AG10803 (cell line): ENCODE results near the gene TMED9.

Source experiments
- DNase-seq: peaks from one replicate; pipeline ENCODE4 v3.0.0; 2010; ENCODE audit warnings: low read depth
- H3K4me3 ChIP-seq: 2 replicates; pipeline ENCODE4 v1.5.1; 2011; ENCODE audit warnings: mild to moderate bottlenecking, low read length, control low read depth
- TF ChIP-seq, protein P1 (sequence below): conservative IDR thresholded peaks from 2 replicates; pipeline ENCODE4 v1.5.1; 2011; ENCODE audit warnings: mild to moderate bottlenecking, low read length, control low read depth, inconsistent platforms

Gene TMED9

DNA sequence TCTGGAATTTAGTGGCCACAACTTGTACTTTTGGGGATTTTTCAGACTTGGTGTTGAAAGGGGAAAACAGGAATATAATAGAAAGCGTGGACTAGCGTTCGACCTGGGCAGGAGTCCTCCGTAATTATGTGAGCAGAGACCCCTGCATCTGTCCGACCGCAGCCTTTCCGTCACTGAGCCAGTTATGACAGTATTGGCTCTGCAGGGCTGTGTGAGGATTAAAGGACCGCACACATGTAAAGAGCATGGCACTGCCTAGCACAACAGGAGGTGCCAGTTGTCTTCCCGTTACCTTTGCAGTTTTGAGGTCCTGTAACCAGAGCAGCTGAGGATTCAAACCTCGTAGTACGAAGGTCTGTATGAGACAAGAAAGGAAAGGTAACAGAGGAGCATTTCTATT lies 9.1 kb downstream of the TMED9 start:
- no peak for DNase-seq
- TF ChIP-seq, protein P1, sequence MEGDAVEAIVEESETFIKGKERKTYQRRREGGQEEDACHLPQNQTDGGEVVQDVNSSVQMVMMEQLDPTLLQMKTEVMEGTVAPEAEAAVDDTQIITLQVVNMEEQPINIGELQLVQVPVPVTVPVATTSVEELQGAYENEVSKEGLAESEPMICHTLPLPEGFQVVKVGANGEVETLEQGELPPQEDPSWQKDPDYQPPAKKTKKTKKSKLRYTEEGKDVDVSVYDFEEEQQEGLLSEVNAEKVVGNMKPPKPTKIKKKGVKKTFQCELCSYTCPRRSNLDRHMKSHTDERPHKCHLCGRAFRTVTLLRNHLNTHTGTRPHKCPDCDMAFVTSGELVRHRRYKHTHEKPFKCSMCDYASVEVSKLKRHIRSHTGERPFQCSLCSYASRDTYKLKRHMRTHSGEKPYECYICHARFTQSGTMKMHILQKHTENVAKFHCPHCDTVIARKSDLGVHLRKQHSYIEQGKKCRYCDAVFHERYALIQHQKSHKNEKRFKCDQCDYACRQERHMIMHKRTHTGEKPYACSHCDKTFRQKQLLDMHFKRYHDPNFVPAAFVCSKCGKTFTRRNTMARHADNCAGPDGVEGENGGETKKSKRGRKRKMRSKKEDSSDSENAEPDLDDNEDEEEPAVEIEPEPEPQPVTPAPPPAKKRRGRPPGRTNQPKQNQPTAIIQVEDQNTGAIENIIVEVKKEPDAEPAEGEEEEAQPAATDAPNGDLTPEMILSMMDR = no peak
- peak overlapping the region; percentile 83 for H3K4me3 ChIP-seq

GRCh38 chr5:177601577-177602457 lies 9.8 kb downstream of the TMED9 start:
- no peak overlapping the region; the same call in 1 of the 2 replicates for H3K4me3 ChIP-seq
- DNase-seq = no peak
- TF ChIP-seq, protein P1 = no peak

GRCh38 chr5:177602458-177602830 lies 10.4 kb downstream of the TMED9 start:
- DNase-seq = no peak
- H3K4me3 ChIP-seq = no peak overlapping the region
- TF ChIP-seq, protein P1 = no peak

DNA sequence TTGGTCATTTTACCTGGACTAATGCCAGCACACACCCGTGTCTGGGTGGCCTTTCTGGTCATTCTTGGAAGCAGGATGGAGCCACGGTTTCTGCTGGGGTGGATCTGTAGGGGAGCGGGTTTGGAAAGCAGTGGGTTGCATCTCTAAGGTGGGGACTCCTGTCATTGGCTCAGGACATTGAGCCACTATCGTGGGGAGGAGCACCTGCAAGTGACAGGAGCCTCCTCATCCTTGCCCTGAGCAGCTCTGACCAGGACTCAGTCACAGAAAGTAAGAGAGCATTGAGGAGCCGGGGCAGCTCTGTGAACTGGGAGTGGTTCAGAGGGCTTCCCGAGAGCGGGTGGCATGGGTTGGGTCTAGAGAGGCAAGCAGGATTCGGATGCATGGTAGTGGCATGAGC lies 11.6 kb downstream of the TMED9 start:
- DNase-seq = no peak
- no peak overlapping the region for H3K4me3 ChIP-seq
- TF ChIP-seq, protein P1 = no peak

- TF ChIP-seq, protein P1 = no peak
- no peak overlapping the region for H3K4me3 ChIP-seq
- no peak for DNase-seq
Observed at GRCh38 chr5:177604116-177604521, 12.1 kb downstream of the TMED9 start.

DNA sequence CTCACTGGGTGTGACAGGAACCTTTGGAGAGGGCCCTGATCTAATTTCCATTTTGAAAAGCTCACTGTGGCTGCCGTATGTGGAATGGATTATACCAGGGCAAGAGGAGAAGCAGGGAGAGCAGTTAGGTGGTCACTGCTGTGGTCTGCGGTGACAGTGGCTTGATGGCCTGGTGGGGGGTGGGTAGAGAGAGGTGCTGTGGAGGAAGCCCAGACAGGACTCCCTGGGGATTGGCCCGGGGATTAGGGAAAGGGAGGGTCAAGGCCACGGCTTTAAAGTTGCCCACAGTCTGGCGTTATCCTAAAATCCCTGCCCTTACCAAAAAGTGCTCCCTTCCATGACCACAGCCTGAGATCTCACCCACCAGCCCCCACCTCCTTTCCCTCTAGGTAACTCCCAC lies 12.7 kb downstream of the TMED9 start:
- TF ChIP-seq, protein P1 = no peak
- no peak for DNase-seq
- H3K4me3 ChIP-seq = no peak overlapping the region

- no peak for DNase-seq
- no peak overlapping the region for H3K4me3 ChIP-seq
- TF ChIP-seq, protein P1 = no peak
Observed at GRCh38 chr5:177605078-177605477, 13.1 kb downstream of the TMED9 start.
